Fibroblast of the aortic adventitia (primary cell): Measurements from ENCODE around the gene SETD4. TPM values are rescaled to one million over a fixed set of nuclear protein-coding genes. Genes with fewer than 3 reads are reported as not detected.

Experiments
- DNase-seq: peaks from one replicate; pipeline ENCODE4 v3.0.0-alpha.2; 2010; ENCODE audit warnings: low read depth
- H3K4me3 ChIP-seq: 2 replicates; pipeline ENCODE4 v1.5.1; 2011; ENCODE audit warnings: low read depth, mild to moderate bottlenecking, control low read depth, low read length, moderate library complexity
- small RNA-seq: library from RNA; depleted of rRNA; stranded (forward); fragments of <200 nt; gene quantifications from one replicate; pipeline ENCODE3, GENCODE V24; 2012
- total RNA-seq: library from RNA; depleted of rRNA; stranded (reverse); fragments of >200 nt; gene quantifications from 2 replicates; pipeline ENCODE4 v1.2.3, GENCODE V29; 2012; ENCODE audit warnings: low replicate concordance
- TF ChIP-seq, protein P1 (sequence below): IDR thresholded peaks from 2 replicates; pipeline ENCODE4 v1.5.1; 2011; ENCODE audit warnings: mild to moderate bottlenecking, low read length, control low read depth, inconsistent platforms; ENCODE audit not compliant: insufficient read depth

The SETD4 gene
- total RNA-seq, 1 donor = 22.8 TPM

DNA sequence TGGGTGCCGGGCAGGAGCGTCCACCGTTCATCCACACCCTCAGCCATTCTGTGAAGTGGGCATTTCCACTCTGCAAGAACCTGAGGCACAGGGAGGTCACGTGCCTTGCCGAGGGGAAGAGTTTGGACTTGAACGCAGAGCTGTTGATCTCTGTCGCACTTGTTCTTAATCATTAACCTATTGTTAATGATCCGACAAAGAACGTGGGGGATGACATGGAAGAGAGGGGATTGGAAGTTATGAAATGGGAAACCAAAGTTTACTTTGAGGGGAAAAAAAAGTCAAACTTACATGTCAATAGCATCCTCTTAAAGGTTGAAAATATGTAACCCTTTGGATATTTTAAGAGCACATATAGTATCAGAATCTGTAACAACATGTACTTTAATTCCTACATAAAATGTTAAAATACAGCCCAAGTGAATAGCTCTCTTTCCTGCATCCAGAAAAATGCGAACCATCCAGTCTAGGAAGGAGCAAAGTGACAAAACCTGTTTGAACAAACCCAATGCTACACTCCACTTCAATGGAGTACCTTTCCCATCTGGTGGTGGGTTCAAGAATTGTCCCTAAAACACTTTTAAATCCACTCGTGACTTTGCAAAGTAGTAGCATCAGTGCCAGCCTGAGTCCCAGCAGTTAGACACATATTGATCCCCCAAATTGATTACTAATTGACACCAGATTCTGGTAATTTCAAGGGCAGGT is 75.5 kb downstream of the SETD4 start:
- no peak overlapping the region for H3K4me3 ChIP-seq
- TF ChIP-seq, protein P1, sequence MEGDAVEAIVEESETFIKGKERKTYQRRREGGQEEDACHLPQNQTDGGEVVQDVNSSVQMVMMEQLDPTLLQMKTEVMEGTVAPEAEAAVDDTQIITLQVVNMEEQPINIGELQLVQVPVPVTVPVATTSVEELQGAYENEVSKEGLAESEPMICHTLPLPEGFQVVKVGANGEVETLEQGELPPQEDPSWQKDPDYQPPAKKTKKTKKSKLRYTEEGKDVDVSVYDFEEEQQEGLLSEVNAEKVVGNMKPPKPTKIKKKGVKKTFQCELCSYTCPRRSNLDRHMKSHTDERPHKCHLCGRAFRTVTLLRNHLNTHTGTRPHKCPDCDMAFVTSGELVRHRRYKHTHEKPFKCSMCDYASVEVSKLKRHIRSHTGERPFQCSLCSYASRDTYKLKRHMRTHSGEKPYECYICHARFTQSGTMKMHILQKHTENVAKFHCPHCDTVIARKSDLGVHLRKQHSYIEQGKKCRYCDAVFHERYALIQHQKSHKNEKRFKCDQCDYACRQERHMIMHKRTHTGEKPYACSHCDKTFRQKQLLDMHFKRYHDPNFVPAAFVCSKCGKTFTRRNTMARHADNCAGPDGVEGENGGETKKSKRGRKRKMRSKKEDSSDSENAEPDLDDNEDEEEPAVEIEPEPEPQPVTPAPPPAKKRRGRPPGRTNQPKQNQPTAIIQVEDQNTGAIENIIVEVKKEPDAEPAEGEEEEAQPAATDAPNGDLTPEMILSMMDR = no peak
- DNase-seq = no peak

Small RNAs within 50 kb of the gene (small RNA-seq; reads per million reads assigned to genes)
- gene RNU6-992P = not detected

Other genes with a start within 250 kb of the SETD4 start
- gene CBR1, start 9.5 kb upstream of the SETD4 start, total RNA-seq = 82.4 and 95.0 TPM in 2 replicates
- gene CBR3, start 74.6 kb upstream of the SETD4 start, total RNA-seq = 27.9 and 29.4 TPM in 2 replicates
- gene DOP1B, start 96.3 kb upstream of the SETD4 start, total RNA-seq = 2.6 and 25.8 TPM in 2 replicates